ENCODE data around the gene DNAH7.
"Not testable (repeated sequence)": the region's sequence is repeated elsewhere in the genome, so short reads cannot be mapped to it uniquely, and the experiment has no call there.

The DNAH7 gene

DNA sequence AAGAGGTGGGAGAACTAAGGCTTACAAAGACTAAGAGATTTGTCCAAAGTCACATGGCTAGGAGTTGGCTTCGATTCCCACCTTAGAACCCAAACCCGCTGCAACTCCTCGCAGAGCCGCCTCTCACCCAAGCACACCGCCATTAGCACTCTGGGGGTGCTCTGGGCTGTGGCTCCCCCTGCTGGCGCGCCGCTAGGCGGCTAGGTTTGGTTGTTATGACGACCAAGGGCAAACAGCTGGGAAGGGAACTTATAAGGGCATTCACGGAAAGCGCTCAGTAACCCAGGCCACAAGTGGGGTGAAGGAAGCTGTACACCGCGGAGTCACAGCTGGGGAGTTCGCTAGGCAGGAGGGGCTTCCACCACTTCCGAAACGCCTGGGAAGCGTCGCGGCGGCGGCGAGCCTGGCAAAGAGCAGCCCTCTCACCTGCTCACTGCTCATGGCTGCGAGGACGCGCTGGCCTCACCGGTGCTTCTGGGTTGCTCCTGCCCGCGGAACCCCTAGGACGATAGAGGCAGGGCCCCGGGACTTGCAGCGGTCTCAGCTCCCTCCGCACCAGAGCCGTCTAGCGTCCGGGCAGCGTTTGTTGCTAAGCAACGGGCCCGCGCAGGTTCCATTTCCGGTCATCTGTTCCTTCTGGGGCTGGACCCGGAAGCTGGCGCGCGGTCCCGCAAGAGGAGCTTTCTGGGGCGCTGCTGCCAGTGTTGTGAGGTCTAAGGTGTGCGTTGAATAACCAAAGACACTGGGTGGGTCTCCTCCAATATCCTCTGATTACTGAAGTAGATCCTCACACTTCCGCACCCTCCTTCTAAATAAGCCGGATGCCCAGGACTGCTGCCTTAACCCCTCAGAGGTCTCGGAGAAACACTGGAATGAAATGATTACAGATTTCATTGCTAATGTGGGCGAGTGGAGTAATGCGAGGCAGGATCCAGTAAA is at the start of gene DNAH7:
DNAH7 (minus strand) TSS at position 567 of the 939 bp plus-strand sequence; CDS start at position 441, 126 bp downstream.
- peak; percentile 79 for DNase-seq

DNA sequence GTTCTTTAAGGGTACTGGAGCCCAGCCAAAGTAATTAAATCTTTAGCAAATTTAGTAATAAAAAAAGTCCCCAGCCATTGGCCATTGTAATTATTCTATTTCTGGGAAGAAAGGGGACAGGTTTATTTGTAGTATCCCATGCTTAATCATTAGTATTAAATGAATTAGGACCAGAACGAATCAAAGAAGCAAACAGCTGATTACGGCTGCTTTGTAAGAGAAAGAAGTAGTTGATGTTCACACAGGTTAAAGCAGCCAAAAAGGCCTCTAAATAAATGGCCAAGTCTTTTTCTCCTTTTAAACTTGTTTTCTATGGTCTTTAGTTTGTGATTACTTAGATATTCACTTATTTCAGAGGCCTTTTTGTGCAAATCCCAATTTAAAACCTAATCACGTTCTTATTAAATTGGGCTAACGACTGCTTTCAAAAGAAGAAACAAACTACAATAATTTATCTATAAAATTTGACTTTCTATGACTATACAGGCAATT is 48.6 kb upstream of the DNAH7 start:
- no peak for DNase-seq

DNA sequence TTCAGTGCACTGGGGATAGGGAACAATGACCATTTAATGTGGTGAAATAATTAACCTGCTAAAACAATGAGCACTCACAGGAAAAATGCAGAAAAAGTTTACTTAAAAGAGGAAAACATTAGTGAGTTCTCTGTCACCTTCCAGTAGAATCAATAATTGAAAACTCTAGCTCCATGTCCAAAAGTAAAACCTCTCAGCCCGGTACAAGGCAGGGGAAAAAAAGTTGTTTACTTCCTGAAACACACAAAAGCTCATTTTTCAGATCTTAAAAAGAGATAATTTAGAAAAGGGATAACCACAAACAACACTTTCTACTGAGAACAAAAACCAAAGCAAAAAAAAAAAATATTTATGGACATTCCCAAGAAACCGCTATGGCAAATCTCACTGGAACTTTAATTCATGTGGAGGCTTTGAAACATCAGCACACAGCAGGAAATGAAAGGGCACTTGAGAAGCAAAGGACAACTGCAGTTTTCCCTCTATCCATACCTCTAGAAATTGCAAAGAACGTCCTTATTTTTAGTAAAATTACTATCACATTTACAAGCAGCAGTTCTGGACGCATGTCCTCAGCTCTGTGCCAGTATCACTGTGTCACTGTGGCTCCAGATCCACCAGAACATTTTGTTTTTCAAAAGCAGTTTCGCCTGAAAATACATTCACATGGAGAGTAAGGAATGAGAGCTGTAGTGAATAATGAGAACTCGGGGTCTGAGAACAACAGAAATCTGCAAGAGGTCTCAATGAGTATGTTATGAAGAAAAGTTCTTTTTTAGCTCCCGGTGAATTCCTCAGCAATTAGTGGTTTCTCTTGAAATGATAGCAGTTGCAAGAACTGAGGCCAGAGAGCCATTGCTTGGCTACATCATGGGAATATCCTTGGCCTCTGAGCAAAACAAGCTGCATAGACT is 44.7 kb upstream of the DNAH7 start:
- peak; percentile 13 for DNase-seq

DNA sequence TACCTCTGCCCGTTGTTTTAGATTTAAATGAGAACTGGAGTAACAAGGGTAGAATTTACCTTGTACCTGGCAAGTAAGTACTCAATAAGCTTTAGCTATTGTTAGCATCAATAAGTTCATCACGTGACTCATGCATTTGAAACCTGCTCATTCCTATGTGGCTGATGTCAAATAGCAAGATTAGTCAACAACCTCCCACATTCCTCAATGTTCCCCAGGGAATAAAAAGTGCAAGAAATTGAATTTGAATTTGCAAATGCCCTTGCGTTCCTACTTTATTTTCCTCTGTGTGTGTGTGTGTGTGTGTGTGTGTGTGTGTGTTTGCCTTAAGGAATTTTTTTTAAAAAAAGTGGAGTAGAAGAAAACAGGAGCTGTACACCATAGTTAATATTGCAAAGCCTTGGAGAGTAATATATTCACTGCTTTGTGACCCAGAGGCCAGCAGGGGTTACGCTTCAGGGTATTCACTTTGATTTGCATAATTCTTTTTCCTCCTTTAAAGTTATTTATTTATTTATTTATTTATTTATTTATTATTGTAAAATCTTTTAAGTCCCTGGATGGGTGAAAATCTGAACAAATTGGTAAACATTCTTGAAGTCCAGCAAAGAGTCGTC is 43.9 kb upstream of the DNAH7 start:
- DNase-seq: no peak

DNA sequence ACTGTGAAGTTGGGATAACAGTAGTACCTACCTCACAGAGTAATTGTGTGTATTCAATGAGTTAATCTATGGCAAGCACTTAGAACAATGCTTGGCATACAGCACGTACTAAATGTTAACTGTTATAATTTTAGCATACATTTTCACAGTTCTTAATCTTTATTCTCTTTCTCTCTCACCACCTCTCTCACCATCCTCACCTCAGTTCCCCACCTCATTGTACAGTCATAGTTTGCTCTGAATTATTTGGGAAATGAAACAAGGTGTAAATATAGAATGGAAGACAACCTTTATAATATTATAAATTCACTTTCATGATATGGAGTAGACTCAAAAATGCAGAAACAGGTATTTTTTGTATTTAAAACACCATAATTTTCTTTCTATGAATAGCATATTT is 40.0 kb upstream of the DNAH7 start:
- DNase-seq: no peak

DNA sequence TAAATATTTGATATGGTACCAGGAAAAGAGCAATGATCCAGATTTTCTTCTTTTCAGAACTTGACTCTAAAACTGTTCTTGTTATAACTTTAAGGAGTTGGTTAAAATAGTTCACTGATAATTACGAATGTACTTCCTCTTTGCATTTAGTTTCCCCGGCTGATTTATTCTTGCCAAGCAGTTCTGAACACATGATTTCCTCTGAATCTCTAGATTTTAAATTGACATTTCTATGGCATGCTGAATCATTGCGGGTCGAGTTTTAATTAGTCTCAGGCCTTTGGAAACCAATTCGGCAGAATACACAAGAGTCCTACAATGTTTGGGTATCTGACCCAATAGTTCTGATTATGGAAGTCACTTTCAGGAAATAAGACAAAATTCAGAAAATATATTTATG is 37.3 kb upstream of the DNAH7 start:
- DNase-seq: no peak

DNA sequence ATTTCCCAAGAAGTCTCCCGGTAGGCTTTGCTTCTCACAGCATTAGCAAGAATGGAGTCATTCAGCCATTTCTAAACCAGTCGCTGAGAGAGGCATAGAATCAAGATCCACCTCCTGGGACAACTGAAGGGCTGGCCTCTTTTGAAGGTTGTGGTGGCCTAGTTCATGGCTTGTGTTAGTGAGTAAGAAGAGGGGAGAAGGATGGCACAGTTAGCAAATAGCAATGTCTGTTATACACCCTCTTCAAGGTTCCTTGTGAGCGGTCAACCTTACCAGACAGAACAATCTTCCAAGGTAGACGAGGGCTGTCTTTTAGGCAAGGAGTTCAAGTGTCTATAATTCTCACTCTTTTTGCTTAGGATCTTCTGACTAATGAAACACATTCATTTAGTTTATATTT is 35.4 kb upstream of the DNAH7 start:
- no peak for DNase-seq

DNA sequence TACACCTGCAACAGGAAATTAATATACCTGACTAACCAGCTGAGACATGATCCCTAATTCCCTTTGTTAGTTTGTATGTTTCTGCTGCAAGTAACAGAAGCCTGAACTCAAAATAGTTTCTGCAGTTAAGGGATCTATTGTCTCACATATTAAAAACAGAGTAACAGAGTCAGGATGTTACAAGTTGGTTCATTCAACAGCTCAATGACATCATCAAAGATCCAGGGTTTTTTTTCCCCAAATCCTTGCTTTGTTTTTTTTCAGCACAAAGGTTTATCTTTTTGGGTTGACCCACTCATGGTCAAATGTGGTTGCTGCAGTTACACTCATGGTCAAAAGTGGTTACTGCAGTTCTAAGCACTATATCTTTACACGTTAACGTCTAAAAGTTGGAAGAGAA is 35.0 kb upstream of the DNAH7 start:
- DNase-seq: no peak

DNA sequence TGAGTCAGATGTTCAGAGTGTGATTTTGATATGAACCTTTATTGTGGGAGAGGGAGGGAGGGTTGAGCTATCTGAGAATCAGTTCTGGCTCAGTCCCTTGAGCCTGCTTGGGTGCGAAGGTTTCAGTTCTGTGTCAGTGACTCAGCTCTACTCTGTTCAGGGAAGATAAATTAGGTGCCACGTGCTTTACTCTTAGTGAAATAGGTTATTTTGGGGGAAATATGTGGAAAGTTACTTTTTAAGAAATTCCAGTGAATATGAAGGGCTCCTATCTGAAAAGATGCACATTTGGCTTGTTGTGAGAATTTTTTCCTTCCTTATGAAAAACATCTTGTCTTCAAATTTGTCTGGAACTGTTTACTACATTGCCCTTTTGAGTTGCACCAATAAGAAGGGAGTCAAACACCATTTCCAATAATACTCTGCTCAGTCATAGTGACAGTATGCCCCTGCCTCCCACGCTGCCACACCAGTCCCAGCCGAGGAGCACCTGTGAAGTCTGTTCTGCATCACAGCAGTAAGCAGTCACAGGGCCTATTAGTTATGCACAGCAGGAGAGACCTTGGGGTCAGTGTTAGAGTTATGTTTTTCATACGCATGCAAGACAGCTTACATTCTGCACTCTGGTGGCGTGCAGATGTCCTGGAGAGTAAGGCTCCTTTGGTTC is 32.8 kb upstream of the DNAH7 start:
- no peak for DNase-seq

DNA sequence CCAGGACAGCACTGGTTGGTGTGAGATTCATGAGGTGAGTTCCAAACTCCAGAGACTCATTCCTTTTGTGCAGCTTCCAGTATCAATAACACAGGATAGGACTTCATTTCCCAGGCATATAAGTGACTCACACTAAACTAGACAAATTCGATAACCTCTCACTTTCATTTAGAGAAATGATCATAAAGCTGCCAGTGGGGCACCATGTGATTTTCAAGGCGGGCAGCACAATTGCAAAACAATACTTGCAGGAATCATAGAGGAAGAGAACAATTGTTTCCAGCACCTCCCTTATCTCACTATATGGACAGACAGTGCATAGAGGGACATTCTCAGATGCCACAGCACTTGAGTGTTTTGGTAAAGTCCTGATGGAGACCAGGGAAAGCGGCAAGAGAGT is 31.3 kb upstream of the DNAH7 start:
- no peak for DNase-seq

DNA sequence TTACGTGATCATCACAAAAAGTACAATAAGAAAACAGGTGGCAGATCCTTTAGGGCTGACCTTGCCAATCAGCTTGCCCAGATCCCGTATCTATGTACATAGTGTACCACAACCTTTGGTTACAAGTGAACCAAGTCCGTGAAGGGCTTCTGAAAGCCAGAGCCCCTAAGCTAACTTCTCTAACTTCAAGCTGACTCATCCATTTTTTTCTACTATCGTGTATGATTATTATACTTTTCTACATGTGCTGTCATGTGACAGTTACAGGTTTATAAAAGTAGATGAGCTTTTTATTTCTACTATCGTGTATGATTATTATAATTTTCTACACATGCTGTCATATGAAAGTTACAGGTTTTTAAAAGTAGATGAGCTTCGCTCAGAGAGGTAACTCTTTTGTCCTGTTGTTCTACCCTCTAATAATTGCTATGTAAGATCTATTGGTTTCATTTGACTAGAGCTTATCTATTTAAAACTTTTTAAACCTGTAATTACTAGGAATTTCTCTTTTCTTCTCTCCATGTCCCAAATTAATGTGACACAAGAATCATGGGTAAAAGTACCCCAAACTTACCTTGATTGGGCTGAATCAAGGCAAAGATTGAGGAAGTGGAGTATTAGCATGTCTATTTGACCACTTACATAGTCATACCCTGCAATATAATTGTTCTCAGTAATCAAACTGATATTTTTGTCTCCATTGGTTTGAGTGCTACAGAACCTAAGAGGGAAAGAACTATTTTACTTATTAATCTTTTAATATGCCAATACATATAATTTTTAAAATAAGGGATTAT is 29.4 kb upstream of the DNAH7 start:
- DNase-seq: no peak

DNA sequence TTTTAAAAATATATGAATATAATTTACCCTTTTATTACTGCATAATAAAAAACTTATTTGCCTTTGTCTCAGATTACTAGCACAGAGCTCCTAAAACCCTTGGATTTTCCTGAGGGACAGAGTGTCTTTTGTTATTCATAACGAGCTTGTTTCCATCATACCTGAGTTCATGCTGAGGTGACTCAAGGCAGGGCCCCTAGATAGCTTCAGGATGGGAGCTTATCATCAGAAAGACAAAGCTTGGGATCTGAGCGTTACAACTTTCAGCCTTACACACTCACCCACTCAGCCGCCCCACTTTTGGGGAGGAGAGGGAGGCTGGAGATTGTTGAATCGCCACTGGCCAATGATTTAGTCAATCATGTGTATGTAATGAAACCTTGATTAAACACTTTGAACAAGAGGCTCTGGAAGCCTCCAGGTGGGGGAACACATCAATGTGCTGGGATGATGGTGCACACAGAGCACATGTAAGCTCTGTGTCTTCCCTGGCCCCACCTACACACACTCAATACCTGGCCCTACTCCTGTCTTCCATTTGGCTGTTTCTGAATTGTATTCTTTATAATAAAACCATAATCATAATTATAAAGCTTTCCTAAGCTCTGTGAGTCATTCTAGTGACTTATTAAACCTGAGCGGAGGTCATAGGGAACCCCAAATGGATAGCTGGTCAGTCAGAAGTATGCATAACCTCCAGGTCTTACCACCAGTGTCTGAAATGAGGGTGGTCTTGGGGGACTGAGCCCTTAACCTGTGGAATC is 28.5 kb upstream of the DNAH7 start:
- no peak for DNase-seq

DNA sequence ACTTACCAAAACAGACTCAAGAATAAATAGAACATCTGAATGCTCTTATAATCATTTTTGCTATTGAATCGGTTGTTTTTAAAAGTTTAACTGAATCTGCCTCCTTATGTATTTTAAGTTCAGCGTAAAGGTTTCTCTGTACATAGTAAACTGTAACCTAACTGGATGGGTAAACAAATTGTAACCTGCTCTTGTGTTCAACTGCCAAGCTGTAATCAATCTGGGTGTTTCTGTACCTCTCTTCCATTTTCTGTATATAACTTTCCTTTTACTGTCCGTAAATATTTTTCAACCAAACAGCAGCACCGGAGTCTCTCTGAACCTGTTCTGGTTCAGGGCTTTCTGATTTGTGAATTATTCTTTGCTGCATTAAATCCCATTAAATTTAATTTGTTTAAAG is 27.6 kb upstream of the DNAH7 start:
- no peak for DNase-seq

DNA sequence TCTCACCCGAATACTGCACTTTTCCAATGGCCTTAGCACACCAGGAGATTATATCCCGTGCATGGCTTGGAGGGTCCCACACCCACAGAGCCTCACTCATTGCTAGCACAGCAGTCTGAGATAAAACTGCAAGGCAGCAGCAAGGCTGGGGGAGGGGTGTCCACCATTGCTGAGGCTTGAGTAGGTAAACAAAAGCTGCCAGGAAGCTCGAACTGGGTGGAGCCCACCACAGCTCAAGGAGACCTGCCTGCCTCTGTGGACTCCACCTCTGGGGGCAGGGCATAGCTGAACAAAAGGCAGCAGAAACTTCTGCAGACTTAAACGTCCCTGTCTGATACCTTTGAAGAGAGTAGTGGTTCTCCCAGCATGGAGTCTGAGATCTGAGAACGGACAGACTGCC is 20.8 kb upstream of the DNAH7 start:
- DNase-seq: not testable (repeated sequence)

DNA sequence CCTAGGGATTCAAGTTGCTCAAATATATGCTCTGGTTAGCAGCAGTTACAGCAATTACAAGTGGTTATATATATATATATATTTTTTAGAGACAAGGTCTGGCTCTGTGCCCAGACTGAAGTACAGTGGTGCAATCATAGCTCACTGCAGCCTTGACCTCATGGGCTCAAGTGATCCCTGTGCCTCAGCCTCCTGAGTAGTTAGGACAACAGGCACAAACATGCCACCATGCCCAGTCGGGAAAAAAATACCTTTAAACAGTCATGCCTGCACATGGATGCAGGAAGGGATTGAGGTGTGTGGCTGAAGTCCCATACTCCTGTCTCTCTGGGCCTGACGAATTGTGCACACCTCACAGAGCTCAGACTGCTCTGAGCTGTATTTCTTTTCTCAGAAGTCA is 19.6 kb upstream of the DNAH7 start:
- DNase-seq: no peak

DNA sequence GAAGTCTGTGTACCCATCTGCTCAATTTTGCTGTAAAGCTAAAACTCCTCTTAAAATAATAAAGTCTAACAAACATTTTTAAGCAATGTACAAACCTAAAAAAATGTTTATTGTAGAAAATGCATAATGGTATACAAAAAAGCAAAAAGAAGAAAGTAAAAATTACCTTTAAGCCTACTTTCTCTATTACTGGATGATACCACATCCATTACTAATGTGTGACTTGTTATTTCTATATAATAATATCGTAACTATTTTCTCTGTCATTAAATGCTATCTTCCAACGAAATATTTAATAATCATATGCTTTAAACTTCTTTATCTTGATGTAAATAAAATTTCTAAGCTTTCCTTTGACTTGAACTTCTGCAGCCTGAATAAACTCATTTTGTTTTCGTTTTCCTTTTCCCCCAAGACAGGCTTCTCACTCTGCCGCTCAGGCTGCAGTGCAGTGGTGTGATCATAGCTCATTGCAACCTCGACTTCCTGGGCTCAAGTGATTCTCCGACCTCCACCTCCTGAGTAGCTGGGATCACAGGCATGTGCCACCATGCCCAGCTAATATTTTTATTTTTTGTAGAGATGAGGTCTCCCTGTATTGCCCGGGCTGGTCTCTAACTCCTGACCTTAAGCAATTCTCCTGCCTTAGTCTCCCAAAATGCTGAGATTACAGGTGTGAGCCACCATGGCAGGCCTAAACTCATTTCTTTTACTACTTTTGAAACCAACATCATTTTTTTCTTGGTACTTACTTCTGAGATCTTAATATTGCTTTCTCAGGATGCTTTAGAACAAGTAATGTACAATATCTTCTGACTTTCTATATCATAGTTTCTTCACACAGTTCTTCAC is 18.1 kb upstream of the DNAH7 start:
- DNase-seq: no peak

DNA sequence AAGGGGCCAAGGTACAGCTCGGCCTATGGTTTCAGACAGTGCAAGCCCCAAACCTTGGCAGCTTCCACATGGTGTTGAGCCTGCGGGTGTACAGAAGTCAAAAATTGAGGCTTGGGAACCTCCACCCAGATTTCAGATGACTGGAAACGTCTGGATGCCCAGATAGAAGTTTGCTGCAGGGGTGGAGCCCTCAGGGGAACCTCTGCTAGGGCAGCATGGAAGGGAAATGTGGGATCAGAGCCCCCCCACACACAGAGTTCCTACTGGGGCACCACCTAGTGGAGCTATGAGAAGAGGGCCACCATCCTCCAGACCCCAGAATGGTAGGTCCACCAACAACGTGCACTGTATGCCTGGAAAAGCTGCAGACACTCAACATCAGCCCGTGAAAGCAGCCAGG is 15.0 kb upstream of the DNAH7 start:
- DNase-seq: no peak

DNA sequence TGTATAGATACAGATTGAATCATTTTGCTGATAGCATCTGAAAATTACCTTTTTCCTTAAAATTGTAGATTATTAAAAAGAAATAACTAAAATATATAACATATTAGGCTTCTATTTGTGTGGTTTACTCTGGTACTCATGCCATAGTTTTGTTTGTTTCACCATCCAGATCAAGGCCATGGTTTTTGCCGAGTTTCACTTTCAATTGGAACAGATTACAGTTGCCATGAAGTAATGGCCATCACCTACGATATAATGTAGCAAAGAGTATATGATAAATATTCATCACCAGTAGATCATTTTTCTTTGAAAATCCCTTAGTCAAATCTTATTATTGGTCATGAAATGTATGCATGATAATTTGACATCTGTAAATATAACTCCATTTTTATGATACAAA is 11.9 kb upstream of the DNAH7 start:
- DNase-seq: no peak

DNA sequence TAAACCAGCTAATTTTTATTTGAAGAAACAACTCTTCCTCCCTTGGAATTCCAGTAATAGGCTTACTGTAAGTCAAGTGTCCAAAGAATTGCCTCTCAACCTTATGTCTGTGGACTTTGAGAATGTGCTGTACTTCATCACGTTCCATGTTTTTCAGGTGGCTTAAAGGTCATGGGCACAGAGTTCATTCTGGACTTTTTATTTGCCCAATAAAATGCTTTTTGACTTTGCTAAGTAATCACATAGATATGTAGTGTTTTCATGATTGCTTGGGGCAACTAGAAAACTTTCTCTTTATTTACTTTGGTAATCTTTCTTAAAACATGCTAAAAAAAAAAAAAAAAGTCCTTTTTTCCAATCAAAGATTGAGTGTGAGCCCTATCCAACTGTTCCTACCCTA is 10.4 kb upstream of the DNAH7 start:
- no peak for DNase-seq

DNA sequence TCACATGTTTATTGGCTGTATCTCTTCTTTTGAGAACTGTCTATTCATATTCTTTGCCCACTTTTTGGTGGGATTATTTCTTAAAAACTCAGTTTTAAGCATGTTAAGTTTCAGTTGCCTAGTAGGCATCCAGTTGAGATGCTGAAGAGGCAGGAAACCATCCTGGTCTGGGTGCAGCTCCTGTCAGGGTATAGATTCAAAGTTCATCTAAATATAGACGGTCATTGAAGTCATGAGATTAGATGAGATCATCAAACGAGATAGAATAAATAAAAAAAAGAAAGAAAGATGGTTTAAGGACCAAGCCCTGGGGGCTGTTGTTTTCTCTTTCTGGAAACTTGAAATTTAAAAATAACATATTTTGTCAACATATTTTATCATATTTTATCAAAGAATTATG is 9.2 kb upstream of the DNAH7 start:
- DNase-seq: no peak

All from amniotic stem cell (primary cell).